DND-41 (cell line): ENCODE results near the gene PRKCE.

Experiments
- EZH2 ChIP-seq: IDR thresholded peaks from 3 replicates; pipeline ENCODE4 v1.6.1; 2012; ENCODE audit warnings: borderline replicate concordance, low read depth, mild to moderate bottlenecking, moderate library complexity, low read length, inconsistent platforms; ENCODE audit not compliant: severe bottlenecking
- TF ChIP-seq, protein P1 (sequence below): IDR thresholded peaks from 2 replicates; pipeline ENCODE4 v1.5.1; 2012; ENCODE audit warnings: borderline replicate concordance, low read length, moderate library complexity, mild to moderate bottlenecking; ENCODE audit not compliant: poor library complexity, severe bottlenecking; ENCODE audit errors: extremely low read depth

DNA sequence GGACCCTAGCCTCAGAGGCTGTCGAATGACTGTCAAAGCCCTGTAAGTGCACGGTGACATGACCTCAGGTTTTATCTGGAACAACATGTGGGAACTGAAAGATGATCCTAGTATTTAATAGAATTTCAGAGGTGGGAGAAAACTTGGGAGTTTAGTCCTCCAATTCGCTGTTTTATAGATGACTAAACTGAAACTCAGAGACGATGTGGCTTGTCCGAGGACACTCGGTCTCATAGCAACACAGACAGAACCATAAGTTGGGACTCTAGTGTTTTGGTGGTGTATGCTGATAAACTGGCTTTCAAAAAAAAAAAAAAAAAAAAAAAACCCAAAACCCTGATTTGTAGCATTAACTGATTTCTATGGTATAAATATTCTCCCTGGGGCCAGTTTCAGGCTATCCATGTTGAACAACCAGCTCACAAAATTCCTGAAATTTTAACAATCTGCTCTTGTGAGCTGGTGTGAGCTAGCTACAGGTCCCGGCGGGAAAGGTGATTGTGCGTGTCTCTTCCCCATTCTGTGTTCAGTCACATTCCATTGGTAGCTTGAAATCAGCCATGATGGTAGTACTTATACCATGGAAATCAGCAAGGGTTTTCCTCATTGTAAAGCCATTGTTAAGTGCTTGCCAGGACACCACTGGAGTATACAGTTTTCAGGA is 450.2 kb downstream of the PRKCE start:
- TF ChIP-seq, protein P1, sequence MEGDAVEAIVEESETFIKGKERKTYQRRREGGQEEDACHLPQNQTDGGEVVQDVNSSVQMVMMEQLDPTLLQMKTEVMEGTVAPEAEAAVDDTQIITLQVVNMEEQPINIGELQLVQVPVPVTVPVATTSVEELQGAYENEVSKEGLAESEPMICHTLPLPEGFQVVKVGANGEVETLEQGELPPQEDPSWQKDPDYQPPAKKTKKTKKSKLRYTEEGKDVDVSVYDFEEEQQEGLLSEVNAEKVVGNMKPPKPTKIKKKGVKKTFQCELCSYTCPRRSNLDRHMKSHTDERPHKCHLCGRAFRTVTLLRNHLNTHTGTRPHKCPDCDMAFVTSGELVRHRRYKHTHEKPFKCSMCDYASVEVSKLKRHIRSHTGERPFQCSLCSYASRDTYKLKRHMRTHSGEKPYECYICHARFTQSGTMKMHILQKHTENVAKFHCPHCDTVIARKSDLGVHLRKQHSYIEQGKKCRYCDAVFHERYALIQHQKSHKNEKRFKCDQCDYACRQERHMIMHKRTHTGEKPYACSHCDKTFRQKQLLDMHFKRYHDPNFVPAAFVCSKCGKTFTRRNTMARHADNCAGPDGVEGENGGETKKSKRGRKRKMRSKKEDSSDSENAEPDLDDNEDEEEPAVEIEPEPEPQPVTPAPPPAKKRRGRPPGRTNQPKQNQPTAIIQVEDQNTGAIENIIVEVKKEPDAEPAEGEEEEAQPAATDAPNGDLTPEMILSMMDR = no peak
- no peak for TF ChIP-seq EZH2
